HG03575 (cell line): Measurements from ENCODE around the gene SLC30A2.
"Not testable (repeated sequence)": the region's sequence is repeated elsewhere in the genome, so short reads cannot be mapped to it uniquely, and the experiment has no call there.

Source experiments
- ATAC-seq: cut with Tn5 transposase; IDR thresholded peaks from one replicate; pipeline ENCODE4 v1.9.1; 2021; ENCODE audit not compliant: unreplicated experiment, insufficient number of reproducible peaks, low FRiP score; ENCODE audit errors: extremely low read depth

Gene SLC30A2, protein sequence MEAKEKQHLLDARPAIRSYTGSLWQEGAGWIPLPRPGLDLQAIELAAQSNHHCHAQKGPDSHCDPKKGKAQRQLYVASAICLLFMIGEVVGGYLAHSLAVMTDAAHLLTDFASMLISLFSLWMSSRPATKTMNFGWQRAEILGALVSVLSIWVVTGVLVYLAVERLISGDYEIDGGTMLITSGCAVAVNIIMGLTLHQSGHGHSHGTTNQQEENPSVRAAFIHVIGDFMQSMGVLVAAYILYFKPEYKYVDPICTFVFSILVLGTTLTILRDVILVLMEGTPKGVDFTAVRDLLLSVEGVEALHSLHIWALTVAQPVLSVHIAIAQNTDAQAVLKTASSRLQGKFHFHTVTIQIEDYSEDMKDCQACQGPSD

DNA sequence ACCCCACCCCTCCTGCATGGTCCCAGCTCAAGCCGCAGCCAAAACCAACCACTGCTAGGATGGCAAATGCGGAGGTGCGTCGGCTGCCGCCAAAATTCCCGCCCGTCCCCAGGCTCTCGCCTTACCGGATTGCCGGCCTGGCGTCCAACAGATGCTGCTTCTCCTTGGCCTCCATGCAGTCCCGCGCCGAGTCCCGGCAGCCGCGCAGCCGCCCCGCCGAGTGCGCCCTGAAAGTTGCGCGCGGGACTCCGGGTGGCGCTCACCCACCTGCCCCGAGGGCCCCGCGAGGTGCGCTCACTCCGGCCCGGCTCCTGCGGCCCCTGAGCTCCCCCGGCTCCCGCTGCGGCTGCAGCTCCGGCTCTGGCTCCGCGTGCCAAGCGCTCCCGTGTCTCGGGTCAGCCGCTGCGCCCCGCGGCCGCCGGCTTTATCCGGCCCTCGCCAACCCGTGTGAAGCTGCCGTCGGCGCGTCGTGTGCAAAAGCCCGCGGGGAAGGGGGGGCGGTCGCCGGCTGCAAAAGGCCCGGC lies at the start of gene SLC30A2:
TSS of gene SLC30A2 (minus strand) at position 397 of the 524 bp plus-strand sequence. CDS start at position 175, 222 bp downstream.
- ATAC-seq = no peak

DNA sequence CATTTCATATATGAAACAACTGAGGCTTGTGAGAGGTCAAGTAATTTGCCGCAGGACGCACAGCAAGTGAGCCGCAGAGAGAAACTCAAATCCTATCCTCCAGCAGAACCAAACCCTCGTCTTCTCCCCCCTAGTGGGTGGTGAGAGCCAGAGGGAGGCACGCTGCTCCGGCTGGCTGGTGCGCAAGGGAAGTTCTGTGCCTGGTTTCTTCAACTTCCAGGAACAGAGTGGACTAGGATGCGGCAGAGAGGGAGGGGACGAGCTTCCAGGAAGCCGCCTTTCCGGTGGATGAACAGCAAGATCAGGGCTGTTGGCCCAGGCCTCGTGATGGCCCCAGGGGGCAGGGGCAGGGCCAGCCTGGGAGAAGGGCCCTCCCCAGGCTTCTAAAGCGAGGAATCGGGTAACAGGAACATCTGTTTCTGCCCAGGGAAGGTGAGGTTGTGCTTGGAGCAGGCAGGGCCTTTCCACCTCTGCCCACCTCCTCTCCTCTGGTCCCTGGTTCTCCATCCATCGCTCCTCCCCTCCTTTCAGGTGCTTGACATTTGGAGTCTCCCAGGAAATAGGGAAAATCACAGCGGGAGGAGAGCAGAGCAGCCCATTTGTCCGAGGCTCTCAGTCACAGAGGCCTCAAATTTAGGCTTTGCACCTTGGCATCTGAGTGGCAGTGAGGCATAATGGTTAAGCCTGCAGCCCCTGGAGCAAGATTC lies 48.9 kb upstream of the SLC30A2 start:
- no peak for ATAC-seq

DNA sequence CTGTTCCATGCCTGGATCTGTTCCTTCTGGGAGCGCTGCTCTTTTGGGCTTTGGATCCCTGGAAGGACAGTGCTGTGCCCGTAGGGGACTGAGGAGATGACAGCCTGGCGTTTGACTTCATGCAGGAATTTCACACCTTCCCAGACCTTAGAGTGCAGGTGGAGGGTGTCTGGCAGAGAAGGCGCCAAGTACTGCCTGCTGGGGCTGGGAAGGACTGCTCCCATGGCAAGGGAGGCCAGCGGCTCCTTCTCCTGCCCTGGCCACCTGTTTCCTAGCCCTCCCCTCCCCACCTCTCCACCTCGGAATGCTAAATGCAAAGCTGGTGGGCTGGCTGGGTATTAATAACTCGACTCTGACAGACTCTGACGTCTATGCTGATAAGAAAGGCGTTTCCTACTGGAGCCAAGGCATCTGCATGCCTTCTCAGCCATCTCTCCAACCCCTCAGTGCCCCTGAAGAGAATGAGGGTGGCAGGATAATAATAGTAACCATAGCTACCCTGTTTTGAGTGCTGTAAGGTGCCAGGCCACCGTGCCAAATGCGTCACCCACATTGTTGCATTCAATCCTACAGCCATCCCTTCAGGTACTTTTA lies 48.3 kb upstream of the SLC30A2 start:
- no peak for ATAC-seq

DNA sequence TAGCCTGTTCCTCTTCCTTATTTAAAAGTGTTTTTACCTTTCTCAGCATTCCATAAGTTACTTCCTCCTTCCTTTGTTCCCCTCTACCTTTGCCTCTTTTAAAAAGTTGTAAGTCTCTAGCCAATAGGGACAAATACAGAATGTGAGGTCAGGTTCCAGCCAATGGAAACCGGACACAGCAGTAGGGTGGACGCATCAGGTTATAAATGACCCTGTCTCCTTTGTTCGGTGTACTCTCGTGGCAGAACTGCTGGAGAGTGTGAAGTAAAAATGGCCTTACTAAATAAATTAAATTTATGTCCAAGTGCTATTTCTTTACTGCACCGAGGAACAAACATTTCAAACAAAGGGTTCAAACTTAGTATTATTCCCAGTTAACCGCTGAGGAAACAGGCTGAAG lies 47.7 kb upstream of the SLC30A2 start:
- not testable (repeated sequence) for ATAC-seq

DNA sequence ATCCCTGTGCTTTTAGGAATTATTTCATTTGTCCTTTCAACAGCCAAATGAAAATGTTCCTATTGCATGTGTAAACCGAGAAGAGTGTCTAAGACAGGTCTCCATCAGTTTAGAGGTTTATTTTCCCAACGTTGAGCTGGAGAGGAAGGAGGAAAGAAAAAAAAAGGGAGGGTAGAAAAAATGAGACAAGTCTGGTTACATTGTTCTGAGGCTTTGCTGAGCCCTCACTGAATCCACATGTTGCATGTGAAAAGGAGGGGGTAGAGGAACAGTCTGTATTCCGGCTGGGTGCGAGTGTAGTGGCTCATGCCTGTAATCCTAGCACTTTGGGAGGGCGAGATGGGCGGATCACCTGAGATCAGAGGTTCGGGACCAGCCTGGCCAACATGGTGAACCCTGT lies 46.5 kb upstream of the SLC30A2 start:
- no peak for ATAC-seq

DNA sequence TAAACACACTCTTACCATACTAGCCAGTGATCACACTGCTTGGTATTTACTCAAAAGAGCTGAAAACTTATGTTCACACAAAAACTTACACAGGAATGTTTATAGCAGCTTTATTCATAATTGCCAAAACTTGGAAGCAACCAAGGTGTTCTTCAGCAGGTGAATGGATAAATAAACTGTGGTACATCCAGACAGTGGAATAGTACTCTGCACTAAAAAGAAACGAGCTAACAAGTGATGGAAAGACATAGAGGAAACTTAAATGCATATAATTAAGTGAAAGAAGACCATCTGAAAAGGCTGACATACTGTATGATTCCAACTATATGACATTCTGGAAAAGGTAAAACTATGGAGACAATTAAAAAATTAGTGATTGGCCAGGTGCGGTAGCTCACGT lies 45.0 kb upstream of the SLC30A2 start:
- ATAC-seq = no peak

DNA sequence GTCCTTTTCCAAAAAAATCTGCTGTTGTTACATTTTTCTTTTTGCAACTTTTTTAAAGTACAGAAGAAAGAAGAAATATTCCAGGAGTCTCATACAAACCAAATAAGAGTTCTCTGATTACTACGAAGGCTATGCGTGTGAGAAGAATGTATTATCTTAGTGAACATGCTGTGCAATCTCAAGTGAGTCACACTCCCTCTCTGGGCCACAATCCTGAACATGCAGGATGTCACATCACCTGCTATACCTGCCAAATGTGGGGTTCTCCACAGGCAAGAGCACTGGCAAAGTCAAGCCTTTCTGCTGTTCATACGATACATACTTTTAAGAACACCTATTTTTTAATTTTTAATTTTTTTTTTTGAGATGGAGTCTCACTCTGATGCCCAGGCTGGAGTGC lies 43.2 kb upstream of the SLC30A2 start:
- ATAC-seq = no peak

DNA sequence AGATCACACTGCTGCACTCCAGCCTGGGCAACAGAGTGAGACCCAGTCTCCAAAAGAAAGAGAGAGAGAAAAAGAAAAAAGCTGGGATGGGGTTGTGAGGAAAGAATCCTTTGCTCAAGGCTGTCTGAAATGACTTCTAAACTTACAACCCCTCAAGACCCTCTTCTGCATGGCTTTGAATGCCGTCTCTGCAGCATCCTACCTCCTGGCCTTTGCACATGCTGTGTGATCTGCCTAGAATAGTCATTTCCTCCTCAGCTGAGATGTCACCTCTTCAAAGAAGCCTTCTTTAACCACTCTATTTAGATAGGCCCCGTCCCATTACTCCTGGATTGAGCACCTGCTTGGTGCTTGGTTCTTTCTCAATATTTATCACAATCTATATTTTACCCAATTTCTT lies 38.9 kb upstream of the SLC30A2 start:
- no peak for ATAC-seq

DNA sequence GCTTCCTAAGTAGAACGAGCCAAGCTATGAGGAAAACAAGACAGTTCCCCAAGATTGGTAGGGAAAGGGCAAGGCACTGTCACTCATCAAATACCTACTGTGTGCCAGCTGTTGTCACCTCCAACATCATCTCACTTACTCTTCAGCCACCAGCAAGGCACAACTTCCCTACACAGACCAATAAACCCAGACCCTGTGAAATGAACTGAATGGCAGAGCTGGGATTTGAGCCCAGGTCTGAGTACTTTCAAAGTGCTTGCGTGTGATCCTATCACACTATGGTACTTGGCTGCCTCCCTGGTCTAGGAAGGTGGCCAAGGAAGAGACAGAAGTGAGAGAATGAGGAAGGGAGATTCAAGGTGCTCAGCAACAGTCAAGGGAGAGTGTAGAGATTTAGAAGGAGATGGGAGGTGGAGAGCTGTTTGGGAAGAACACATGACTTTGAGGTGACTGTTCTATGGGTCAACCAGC lies 38.2 kb upstream of the SLC30A2 start:
- no peak for ATAC-seq

DNA sequence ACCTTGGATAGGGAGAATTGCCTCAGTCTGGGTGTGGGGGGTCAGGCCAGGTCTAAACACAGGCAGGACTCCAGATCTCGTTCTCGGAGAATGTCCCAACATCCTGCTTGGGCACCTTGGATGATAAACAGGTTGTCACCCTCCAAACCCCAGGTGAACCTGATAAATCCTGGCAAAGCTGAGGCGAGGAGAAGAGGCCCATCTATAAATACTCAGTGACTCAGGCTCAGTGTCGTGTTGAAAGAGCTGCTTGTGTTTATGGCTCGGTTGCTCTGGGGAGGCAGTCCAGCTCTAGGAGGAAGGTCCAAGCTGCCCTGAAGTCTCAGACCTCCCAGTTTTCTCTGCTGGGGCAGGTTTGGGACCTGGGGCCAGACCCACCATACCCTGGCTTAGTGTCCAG lies 37.3 kb upstream of the SLC30A2 start:
- ATAC-seq = no peak

DNA sequence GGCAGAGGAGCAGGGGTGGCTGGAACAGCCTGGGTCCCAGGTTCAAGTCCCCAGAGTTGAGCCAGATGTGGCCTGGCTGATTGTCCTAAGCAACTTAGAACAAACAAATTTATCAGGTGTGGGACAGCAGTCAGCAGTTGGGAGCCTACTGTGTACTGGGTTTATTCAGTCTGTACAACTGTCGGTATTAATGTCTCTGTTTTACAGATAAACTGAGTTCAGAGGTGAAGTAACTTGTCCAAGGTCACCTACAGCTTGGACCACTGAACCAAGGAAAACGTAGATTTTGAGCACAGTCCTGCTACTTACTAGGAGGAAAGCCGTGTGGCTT lies 36.1 kb upstream of the SLC30A2 start:
- ATAC-seq = no peak

DNA sequence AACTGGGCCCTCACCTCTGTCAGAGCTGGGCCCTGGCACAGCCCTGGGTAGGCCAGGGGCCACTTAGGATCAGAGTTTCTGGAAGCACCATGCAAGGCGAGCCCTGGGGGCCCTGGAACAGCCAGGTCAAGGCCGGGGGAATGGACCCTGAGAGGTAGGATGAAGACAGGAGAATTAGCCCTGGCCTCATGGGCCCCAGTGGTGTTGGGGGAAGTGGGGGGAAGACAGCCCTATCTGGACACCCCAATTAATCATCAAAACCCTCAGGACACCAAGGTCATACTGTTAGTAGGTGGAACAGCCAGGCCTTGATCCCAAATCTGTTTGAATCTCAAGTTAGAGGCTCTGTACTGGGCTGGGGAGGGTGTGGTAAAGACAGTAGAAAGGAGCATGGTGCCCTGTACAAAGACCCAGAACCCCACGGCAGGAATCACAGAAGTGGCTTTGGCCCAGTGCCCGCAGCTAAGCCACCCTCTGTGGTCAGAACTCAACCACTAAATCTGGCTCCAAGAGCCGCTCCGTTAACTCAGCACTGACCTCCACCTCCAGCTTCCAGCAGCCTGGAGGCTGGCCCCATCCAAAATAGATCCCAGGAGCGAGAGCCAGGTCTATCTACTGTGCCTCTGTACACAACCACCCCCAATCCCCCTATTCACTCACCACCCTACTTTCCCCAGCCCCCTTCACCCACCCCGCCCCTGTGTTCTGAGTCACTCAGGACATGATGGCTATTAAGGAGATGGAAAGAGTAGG lies 35.5 kb upstream of the SLC30A2 start:
- ATAC-seq = no peak

DNA sequence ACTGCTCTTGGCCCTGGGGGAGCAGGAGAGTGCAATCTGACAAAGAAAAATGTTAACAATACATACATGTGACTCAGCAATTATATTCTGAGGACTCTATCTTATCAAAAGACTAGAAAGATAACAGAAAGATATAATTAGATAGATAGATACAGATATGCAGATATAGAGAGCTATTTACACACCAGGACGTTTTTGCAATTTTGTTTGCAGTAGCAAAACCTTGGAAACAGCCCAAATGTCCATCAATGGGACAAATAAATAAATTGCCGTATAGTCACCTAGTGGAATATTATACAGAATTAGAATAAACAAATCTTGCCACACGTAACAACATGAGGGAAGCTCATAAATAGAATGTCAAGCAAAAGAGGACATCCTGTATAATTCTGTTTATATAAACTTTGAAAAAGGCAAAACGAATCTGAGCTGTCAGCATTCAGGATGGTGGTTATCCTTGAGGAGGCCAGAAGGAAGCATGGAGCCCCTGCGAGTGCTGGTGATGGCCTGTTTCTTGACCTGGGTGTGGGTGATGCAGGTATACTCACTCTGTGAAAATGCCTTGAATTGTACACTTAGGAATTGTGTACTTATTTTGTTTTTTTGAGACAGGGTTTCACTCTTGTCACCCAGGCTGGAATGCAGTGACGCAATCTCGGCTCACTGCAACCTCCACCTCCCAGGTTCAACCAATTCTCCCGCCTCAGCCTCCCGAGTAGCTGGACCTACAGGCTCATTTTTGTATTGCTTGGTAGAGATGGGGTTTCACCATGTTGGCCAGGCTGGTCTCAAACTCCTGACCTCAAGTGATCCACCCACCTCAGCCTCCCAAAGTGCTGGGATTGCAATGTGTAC lies 34.3 kb upstream of the SLC30A2 start:
- ATAC-seq = no peak

DNA sequence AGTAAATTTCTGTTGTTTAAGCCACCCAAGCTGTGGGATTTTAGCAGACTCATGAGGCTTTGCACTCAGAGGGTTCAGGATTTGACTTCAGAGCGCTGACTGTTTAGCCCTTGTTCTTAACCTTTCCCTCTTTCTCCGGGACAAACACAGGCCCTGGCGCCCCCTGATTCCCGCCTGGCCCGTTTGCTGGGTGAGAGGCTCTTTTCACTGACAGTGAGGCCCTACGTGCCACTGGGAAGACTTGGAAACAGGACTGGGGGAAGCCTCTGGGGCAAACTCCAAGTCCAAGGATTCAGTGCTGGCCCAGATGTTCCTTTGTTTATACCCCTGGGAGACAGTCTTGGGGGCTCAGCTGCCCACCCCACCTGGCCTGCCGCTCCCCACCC lies 33.3 kb upstream of the SLC30A2 start:
- ATAC-seq = no peak

DNA sequence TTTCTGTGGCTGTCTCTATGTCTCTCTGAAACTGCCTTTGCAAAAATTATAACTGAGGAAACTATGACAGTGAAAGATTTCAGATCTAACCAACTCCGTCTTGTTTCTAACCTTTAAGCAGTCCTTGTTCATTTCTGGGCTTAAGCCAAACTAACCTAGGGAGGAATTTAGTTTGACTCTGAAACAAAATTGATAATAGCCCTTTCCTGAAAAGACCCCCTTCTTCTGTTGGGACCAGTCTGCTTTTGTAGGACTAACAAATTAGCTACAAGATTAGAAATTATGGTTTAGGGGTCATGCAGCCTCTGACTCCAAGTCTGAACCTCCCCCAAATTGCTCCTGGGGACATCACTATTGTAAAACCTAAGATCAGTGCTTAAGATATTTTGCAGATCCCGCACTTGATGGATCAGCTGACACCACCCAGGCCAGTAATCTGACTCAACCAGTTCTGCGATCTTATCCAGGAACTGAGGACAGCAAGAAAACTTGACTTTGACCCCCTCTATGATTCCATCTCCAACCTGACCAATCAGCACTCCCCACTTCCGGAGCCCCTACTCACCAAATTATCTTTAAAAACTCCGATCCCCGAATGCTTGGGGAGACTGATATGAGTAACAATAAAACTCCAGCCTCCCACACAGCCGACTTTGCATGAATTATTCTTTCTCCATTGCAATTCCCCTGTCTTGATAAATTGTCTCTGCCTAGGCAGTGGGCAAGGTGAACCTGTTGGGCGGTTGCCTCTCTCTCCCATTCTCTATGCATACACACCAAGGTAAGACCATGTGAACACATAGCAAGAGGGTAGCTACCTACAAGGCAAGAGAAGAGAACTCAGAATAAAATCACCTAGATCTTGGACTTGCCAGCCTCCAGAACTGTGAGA lies 32.6 kb upstream of the SLC30A2 start:
- no peak for ATAC-seq

DNA sequence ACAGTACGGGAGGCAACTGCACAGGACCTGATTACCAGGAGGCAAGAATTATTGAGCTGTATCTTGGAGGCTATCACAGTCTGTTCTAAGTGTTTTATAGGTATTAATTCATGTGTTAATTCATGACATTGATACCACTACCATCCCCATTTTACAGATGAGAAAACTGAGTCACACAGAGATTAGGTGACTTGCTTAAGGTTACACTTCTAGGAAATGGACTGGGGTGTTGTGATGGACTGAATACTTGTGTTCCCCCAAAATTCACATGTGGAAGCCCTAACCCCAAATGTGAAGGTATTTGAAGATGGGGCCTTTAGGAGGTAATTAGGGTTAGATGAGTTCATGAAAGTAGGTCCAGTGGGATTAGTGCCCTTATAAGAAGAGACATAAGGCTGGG lies 31.6 kb upstream of the SLC30A2 start:
- no peak for ATAC-seq

DNA sequence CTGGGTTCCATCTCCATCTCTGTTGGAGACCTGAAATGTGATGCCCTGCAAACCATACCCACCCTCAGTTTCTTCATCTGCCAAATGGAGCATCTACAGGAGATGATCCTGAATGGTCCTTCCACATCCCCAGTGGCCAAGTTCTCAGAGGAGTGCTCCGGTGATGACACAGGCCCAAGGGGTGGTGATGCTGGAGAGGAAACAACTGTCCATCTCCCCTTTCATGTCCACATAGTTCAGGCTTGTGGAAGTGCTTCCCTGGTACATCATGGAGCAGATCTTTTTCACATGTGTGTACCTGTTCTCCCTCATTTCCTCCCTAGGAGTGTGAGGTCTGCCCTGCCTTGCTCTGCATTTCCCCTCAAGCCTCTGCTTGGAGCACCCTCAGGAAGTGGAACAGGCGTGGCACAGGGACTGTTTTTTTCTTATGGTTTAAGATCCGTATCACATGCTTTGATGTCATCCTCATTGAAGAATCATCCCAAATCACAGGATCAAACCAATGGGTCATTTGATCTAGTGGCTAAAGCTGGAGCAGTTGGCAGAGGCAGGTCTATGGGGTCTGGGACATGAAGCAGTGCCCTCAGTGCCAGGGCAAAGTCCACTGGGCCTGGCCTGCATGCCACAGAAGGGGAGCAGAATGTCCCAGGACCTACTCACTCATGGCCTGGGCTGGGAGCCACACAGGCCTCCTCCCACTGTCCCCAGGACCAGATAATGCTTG lies 29.7 kb upstream of the SLC30A2 start:
- no peak for ATAC-seq
